Prostate gland (tissue), 2 donors: ENCODE data around the gene PCNT.

Source experiments
- POLR2A ChIP-seq: fragments of 450-650 bp; IDR thresholded peaks from one replicate; pipeline ENCODE4 v1.6.1; 2016; ENCODE audit warnings: antibody characterized with exemption, mild to moderate bottlenecking
- POLR2AphosphoS5 ChIP-seq: sonication (generic); formaldehyde crosslinking; IDR thresholded peaks from one replicate; pipeline ENCODE4 v1.6.1; 2017; ENCODE audit warnings: antibody characterized with exemption
- TF ChIP-seq, protein P1 (sequence below), 4 experiments: fragments of 200-600 bp in 2 of 4; fragments of 450-650 bp in 2 of 4; sonication (generic) in 2 of 4; IDR thresholded peaks; 1 replicate in 3 of 4; 2 replicates in 1 of 4; pipeline ENCODE4 v1.5.1; 2016 to 2019; ENCODE audit warnings: antibody characterized with exemption in 4 of 4, mild to moderate bottlenecking in 2 of 4, moderate library complexity in 2 of 4

DNA sequence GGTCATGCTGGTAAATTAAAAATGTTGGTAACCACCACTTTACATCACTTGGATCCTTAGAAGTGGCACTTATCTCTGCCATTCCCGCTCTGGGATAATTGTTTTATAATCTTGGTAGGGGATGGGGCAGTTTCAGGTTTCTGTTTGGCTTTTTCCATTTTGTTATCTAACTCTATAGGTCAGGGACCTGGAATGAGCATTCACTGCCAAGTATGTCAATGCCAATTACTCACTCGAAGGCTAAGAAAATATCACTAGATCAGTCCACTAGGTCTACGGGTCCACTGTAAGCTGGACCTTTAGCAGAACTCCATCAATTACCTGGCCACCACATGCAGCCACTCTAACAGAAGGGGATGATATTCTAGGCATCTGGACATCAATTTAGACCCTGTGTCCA is 130.2 kb downstream of the PCNT start:
- TF ChIP-seq POLR2A = no peak
- TF ChIP-seq POLR2AphosphoS5 = no peak
- TF ChIP-seq, protein P1, sequence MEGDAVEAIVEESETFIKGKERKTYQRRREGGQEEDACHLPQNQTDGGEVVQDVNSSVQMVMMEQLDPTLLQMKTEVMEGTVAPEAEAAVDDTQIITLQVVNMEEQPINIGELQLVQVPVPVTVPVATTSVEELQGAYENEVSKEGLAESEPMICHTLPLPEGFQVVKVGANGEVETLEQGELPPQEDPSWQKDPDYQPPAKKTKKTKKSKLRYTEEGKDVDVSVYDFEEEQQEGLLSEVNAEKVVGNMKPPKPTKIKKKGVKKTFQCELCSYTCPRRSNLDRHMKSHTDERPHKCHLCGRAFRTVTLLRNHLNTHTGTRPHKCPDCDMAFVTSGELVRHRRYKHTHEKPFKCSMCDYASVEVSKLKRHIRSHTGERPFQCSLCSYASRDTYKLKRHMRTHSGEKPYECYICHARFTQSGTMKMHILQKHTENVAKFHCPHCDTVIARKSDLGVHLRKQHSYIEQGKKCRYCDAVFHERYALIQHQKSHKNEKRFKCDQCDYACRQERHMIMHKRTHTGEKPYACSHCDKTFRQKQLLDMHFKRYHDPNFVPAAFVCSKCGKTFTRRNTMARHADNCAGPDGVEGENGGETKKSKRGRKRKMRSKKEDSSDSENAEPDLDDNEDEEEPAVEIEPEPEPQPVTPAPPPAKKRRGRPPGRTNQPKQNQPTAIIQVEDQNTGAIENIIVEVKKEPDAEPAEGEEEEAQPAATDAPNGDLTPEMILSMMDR (IDR thresholded peaks at IDR 0.05) = no peak
